Astrocyte (in vitro differentiated cells and primary cell): ENCODE results near the gene ADAMTS6. TPM values are rescaled to one million over a fixed set of nuclear protein-coding genes. Genes with fewer than 3 reads are reported as not detected.

Experiments
- DNase-seq: peaks from one replicate; pipeline ENCODE4 v3.0.0-alpha.2; 2010; ENCODE audit warnings: low read depth
- FAIRE-seq: peaks from 2 replicates; lab custom pipeline; 2011; peaks lifted over from hg19 to GRCh38; lab: Jason Lieb, UNC
- H2AFZ ChIP-seq: 2 replicates; pipeline ENCODE4 v1.6.0; 2012; ENCODE audit warnings: low read depth, low read length, inconsistent platforms
- H3K27ac ChIP-seq: 2 replicates; pipeline ENCODE4 v1.5.1; 2011; ENCODE audit warnings: low read depth, low read length, inconsistent platforms
- H3K27me3 ChIP-seq: 2 replicates; pipeline ENCODE4 v1.6.0; 2011; ENCODE audit warnings: low read length, inconsistent platforms; ENCODE audit not compliant: insufficient read depth
- H3K36me3 ChIP-seq: 2 replicates; pipeline ENCODE4 v1.5.1; 2011; ENCODE audit warnings: low read length, inconsistent platforms; ENCODE audit not compliant: insufficient read depth
- H3K4me1 ChIP-seq: 2 replicates; pipeline ENCODE4 v1.5.1; 2011; ENCODE audit warnings: low read length, inconsistent platforms; ENCODE audit not compliant: insufficient read depth
- H3K4me2 ChIP-seq: 2 replicates; pipeline ENCODE4 v1.6.0; 2012; ENCODE audit warnings: low read length, inconsistent platforms
- H3K4me3 ChIP-seq: 2 replicates; pipeline ENCODE4 v1.5.1; 2011; ENCODE audit warnings: low read depth, mild to moderate bottlenecking, low read length, inconsistent platforms; ENCODE audit not compliant: insufficient read depth
- H3K79me2 ChIP-seq: 2 replicates; pipeline ENCODE4 v1.6.0; 2012; ENCODE audit warnings: mild to moderate bottlenecking, low read length, inconsistent platforms; ENCODE audit not compliant: insufficient read depth
- H3K9ac ChIP-seq: 2 replicates; pipeline ENCODE4 v1.6.0; 2012; ENCODE audit warnings: mild to moderate bottlenecking, low read length, inconsistent platforms
- H3K9me3 ChIP-seq: 2 replicates; pipeline ENCODE4 v1.5.1; 2012; ENCODE audit warnings: low read depth, mild to moderate bottlenecking, low read length, inconsistent platforms; ENCODE audit not compliant: insufficient read depth
- H4K20me1 ChIP-seq: 2 replicates; pipeline ENCODE4 v1.6.0; 2012; ENCODE audit warnings: low read length, inconsistent platforms; ENCODE audit not compliant: insufficient read depth
- H3K27ac Mint-ChIP-seq: one replicate; pipeline ENCODE4 v1.8.0; 2021; ENCODE audit warnings: mild to moderate bottlenecking, mixed read lengths; ENCODE audit not compliant: unreplicated experiment
- H3K27me3 Mint-ChIP-seq: one replicate; pipeline ENCODE4 v1.8.0; 2021; ENCODE audit warnings: low read depth, mixed read lengths; ENCODE audit not compliant: unreplicated experiment
- H3K36me3 Mint-ChIP-seq: one replicate; pipeline ENCODE4 v1.8.0; 2021; ENCODE audit warnings: low read depth, mixed read lengths; ENCODE audit not compliant: unreplicated experiment
- H3K4me1 Mint-ChIP-seq: one replicate; pipeline ENCODE4 v1.8.0; 2021; ENCODE audit warnings: low read depth, mixed read lengths; ENCODE audit not compliant: unreplicated experiment
- H3K4me3 Mint-ChIP-seq: one replicate; pipeline ENCODE4 v1.8.0; 2021; ENCODE audit warnings: mild to moderate bottlenecking, moderate library complexity, mixed read lengths; ENCODE audit not compliant: unreplicated experiment
- H3K9me3 Mint-ChIP-seq: one replicate; pipeline ENCODE4 v1.8.0; 2021; ENCODE audit warnings: mild to moderate bottlenecking, mixed read lengths; ENCODE audit not compliant: unreplicated experiment
- EZH2 ChIP-seq: IDR thresholded peaks from 2 replicates; pipeline ENCODE4 v1.6.1; 2012; ENCODE audit warnings: mild to moderate bottlenecking, low read length, inconsistent platforms; ENCODE audit not compliant: insufficient read depth
- total RNA-seq: library from RNA; stranded (reverse); gene quantifications from 2 replicates; pipeline ENCODE4 v1.2.1, GENCODE V29; 2021
- TF ChIP-seq, protein P1 (sequence below): IDR thresholded peaks from 2 replicates; pipeline ENCODE4 v1.5.1; 2011; ENCODE audit warnings: low read depth, mild to moderate bottlenecking, inconsistent platforms, low read length, moderate library complexity; ENCODE audit not compliant: insufficient read depth

ADAMTS6 gene
- total RNA-seq, 1 donor from 2014 or later = 27.7 TPM

DNA sequence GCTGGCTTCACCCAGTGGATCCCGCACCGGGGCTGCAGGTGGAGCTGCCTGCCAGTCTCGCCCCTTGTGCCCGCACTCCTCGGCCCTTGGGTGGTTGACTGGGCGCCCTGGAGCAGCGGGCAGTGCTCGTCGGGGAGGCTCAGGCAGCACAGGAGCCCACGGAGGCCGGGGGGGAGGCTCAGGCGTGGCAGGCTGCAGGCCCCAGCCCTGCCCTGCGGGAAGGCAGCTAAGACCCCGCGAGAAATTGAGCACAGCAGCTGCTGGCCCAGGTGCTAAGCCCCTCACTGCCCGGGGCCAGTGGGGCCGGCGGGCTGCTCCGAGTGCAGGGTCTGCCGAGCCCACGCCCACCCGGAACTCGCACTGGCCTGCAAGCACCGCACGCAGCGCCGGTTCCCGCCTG lies 3.7 kb upstream of the ADAMTS6 start:
- TF ChIP-seq, protein P1, sequence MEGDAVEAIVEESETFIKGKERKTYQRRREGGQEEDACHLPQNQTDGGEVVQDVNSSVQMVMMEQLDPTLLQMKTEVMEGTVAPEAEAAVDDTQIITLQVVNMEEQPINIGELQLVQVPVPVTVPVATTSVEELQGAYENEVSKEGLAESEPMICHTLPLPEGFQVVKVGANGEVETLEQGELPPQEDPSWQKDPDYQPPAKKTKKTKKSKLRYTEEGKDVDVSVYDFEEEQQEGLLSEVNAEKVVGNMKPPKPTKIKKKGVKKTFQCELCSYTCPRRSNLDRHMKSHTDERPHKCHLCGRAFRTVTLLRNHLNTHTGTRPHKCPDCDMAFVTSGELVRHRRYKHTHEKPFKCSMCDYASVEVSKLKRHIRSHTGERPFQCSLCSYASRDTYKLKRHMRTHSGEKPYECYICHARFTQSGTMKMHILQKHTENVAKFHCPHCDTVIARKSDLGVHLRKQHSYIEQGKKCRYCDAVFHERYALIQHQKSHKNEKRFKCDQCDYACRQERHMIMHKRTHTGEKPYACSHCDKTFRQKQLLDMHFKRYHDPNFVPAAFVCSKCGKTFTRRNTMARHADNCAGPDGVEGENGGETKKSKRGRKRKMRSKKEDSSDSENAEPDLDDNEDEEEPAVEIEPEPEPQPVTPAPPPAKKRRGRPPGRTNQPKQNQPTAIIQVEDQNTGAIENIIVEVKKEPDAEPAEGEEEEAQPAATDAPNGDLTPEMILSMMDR = no peak
- no peak for TF ChIP-seq EZH2
- Mint-ChIP-seq H3K27ac (no peak overlapping the region), H3K36me3 (no peaks in the 10 kb centered on the region), H3K4me3 (no peak overlapping the region), H3K4me1 (peaks cover 5% of the 10 kb centered on the region), H3K9me3 (no peaks in the 10 kb centered on the region), H3K27me3 (no peaks in the 10 kb centered on the region)
- Histone ChIP-seq H3K4me3 (no peak overlapping the region), H3K4me2 (no peak overlapping the region), H3K4me1 (peaks cover 11% of the 10 kb centered on the region), H3K79me2 (peaks cover 5% of the 10 kb centered on the region), H3K36me3 (no peaks in the 10 kb centered on the region), H3K9me3 (no peaks in the 10 kb centered on the region), H4K20me1 (no peaks in the 10 kb centered on the region), H2AFZ (no peak overlapping the region), H3K27ac (no peak overlapping the region), H3K9ac (no peak overlapping the region), H3K27me3 (no peaks in the 10 kb centered on the region)
- DNase-seq (no peak), FAIRE-seq (no peak)

DNA sequence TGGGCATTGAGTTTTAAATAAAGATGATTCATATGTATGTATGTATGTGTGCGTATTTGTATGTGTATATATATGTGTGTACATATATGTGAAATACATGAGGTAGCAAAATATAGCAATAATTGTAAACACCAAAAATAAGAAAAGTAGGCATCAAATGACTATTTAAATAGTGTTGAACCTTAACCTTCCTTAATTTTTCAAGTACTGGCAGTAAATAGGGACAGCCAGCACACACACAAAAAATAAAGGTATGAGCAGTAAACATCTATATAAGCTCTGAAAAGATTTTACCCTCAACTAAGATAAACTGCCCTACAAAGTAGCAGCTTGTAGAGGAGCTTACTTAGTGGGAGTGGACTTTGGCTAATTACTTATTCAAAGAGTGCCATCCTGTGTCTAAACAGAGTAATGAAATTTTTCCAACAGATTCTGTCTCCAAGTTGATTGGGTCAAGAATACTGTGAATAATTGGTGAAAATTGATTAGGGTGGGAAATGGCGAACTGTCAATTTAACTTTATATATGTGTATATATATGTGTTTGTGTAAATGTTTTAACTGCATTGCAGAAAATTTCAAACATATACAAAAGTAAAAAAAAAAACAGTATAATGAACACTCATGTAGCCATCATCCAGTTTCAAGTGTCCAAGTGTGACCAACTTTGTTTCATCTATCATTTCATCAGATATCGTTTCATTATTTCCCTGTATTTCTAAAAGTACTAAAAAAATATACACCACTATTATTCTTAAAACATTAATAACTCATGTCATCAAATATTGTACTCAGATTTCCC lies 2.0 kb upstream of the ADAMTS6 start:
- H3K36me3 ChIP-seq = no peaks in the 10 kb centered on the region
- peak overlapping the region; percentile 90 for H3K27ac ChIP-seq
- H3K79me2 ChIP-seq = peaks cover 21% of the 10 kb centered on the region
- H3K27ac Mint-ChIP-seq = peak overlapping the region; percentile 90
- FAIRE-seq = peak; percentile 66
- H3K4me3 ChIP-seq = peak overlapping the region; percentile 95
- H3K36me3 Mint-ChIP-seq = no peaks in the 10 kb centered on the region
- H3K27me3 ChIP-seq = no peaks in the 10 kb centered on the region
- H3K9me3 ChIP-seq = no peaks in the 10 kb centered on the region
- peaks cover 14% of the 10 kb centered on the region for H3K4me1 ChIP-seq
- H3K4me2 ChIP-seq = peak overlapping the region; percentile 91
- peak; percentile 74 for DNase-seq
- H3K9ac ChIP-seq = peak overlapping the region; percentile 94
- H4K20me1 ChIP-seq = no peaks in the 10 kb centered on the region
- peaks cover 5% of the 10 kb centered on the region for H3K4me1 Mint-ChIP-seq
- no peak overlapping the region for H3K4me3 Mint-ChIP-seq
- no peak for TF ChIP-seq EZH2
- TF ChIP-seq, protein P1 = peak; percentile 45
- H3K27me3 Mint-ChIP-seq = no peaks in the 10 kb centered on the region
- no peaks in the 10 kb centered on the region for H3K9me3 Mint-ChIP-seq
- H2AFZ ChIP-seq = no peak overlapping the region
